Measurements from ENCODE around the gene USP8.

GRCh38 chr15:50414624-50415023, 9.6 kb upstream of the USP8 start:
- no peak for TF ChIP-seq CTCF (IDR thresholded peaks at IDR 0.05; ENCODE audit: poor library complexity, severe bottlenecking)
- TF ChIP-seq TAF1 (IDR thresholded peaks at IDR 0.05; ENCODE audit: low read depth), result no peak
- no peak for TF ChIP-seq EP300 (conservative IDR thresholded peaks at IDR 0.05; ENCODE audit: poor library complexity, severe bottlenecking)
- no peak for TF ChIP-seq EZH2 (IDR thresholded peaks at IDR 0.05; ENCODE audit: borderline replicate concordance, insufficient read depth, low read length, poor library complexity, severe bottlenecking)
- TF ChIP-seq, protein P1, sequence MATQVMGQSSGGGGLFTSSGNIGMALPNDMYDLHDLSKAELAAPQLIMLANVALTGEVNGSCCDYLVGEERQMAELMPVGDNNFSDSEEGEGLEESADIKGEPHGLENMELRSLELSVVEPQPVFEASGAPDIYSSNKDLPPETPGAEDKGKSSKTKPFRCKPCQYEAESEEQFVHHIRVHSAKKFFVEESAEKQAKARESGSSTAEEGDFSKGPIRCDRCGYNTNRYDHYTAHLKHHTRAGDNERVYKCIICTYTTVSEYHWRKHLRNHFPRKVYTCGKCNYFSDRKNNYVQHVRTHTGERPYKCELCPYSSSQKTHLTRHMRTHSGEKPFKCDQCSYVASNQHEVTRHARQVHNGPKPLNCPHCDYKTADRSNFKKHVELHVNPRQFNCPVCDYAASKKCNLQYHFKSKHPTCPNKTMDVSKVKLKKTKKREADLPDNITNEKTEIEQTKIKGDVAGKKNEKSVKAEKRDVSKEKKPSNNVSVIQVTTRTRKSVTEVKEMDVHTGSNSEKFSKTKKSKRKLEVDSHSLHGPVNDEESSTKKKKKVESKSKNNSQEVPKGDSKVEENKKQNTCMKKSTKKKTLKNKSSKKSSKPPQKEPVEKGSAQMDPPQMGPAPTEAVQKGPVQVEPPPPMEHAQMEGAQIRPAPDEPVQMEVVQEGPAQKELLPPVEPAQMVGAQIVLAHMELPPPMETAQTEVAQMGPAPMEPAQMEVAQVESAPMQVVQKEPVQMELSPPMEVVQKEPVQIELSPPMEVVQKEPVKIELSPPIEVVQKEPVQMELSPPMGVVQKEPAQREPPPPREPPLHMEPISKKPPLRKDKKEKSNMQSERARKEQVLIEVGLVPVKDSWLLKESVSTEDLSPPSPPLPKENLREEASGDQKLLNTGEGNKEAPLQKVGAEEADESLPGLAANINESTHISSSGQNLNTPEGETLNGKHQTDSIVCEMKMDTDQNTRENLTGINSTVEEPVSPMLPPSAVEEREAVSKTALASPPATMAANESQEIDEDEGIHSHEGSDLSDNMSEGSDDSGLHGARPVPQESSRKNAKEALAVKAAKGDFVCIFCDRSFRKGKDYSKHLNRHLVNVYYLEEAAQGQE (IDR thresholded peaks at IDR 0.05; ENCODE audit: borderline replicate concordance), result no peak
- no peak for TF ChIP-seq MXI1 (conservative IDR thresholded peaks at IDR 0.05; ENCODE audit: poor library complexity, severe bottlenecking)
- no peak for TF ChIP-seq POLR2AphosphoS5 (IDR thresholded peaks at IDR 0.05)
- TF ChIP-seq RAD21 (conservative IDR thresholded peaks at IDR 0.05), result no peak
- TF ChIP-seq SMC3 (conservative IDR thresholded peaks at IDR 0.05; ENCODE audit: poor library complexity), result no peak
